IMR-90 (cell line): Measurements from ENCODE around the gene MARK2. TPM values are rescaled to one million over a fixed set of nuclear protein-coding genes. Genes with fewer than 3 reads are reported as not detected.

ENCODE experiments used
- ATAC-seq: fragments of 200-7000 bp; cut with Tn5 transposase; 2 replicates; pipeline ENCODE4 v1.9.1; 2020; ENCODE audit warnings: low read depth, mild to moderate bottlenecking, moderate library complexity
- BruUV-seq: library from RNA; stranded (reverse); fragments of 400-500 nt; replicated peaks from 2 replicates; lab custom pipeline; 2021; lab: Mats Ljungman, UMichigan
- CTCF ChIA-PET: fragments of 300-600 bp; formaldehyde crosslinking; extraction: SDS; loops from one replicate; lab custom pipeline; 2021; ENCODE audit warnings: antibody characterized with exemption; lab: Yijun Ruan, JAX
- POLR2A ChIA-PET: fragments of 300-600 bp; sonication (Branson Sonifier 250); formaldehyde crosslinking; loops from one replicate; lab custom pipeline; 2022; ENCODE audit warnings: antibody characterized with exemption; ENCODE audit not compliant: unreplicated experiment; lab: Charles Lee
- DNase-seq: peaks from one replicate; pipeline ENCODE4 v3.0.0; 2013
- H2AFZ ChIP-seq: replicated peaks from 2 replicates; pipeline ENCODE3; 2013; ENCODE audit warnings: low read length, mild to moderate bottlenecking; ENCODE audit not compliant: poor library complexity
- H2AK5ac ChIP-seq: 2 replicates; pipeline ENCODE4 v1.6.1; 2013; ENCODE audit warnings: low read depth, low read length, inconsistent platforms
- H2AK9ac ChIP-seq: replicated peaks from 2 replicates; pipeline ENCODE3; 2013; ENCODE audit warnings: mild to moderate bottlenecking, low read depth, low read length, moderate library complexity; ENCODE audit not compliant: poor library complexity
- H2BK120ac ChIP-seq: 2 replicates; pipeline ENCODE4 v1.6.1; 2013; ENCODE audit warnings: low read depth, low read length, inconsistent platforms
- H2BK15ac ChIP-seq: 3 replicates; pipeline ENCODE4 v1.6.1; 2013; ENCODE audit warnings: low read depth, low read length, inconsistent platforms
- H2BK20ac ChIP-seq: 2 replicates; pipeline ENCODE4 v1.6.1; 2013; ENCODE audit warnings: low read depth, mild to moderate bottlenecking, inconsistent platforms, low read length, moderate library complexity
- H2BK5ac ChIP-seq: 2 replicates; pipeline ENCODE4 v1.6.1; 2013; ENCODE audit warnings: mild to moderate bottlenecking, low read depth, low read length, inconsistent platforms; ENCODE audit not compliant: poor library complexity, severe bottlenecking
- H3K14ac ChIP-seq: replicated peaks from 2 replicates; pipeline ENCODE4 v1.6.1; 2013; ENCODE audit warnings: low read depth, low read length, inconsistent platforms
- H3K18ac ChIP-seq: 2 replicates; pipeline ENCODE4 v1.6.1; 2013; ENCODE audit warnings: low read depth, low read length, control low read depth
- H3K23ac ChIP-seq: 2 replicates; pipeline ENCODE4 v1.6.1; 2013; ENCODE audit warnings: low read depth, low read length, inconsistent platforms
- H3K27ac ChIP-seq: 2 replicates; pipeline ENCODE4 v1.5.1; 2013; ENCODE audit warnings: mild to moderate bottlenecking, control low read depth, low read length; ENCODE audit not compliant: insufficient read depth
- H3K27me3 ChIP-seq: 2 replicates; pipeline ENCODE4 v1.6.1; 2013; ENCODE audit warnings: low read length; ENCODE audit not compliant: control insufficient read depth, insufficient read depth
- H3K36me3 ChIP-seq: 2 replicates; pipeline ENCODE4 v1.6.1; 2013; ENCODE audit warnings: low read length, mixed read lengths; ENCODE audit not compliant: control insufficient read depth, insufficient read depth
- H3K4ac ChIP-seq: 2 replicates; pipeline ENCODE4 v1.6.1; 2013; ENCODE audit warnings: low read depth, low read length, inconsistent platforms
- H3K4me1 ChIP-seq: 2 replicates; pipeline ENCODE4 v1.6.1; 2013; ENCODE audit warnings: low read length, mixed read lengths; ENCODE audit not compliant: control insufficient read depth, insufficient read depth
- H3K4me2 ChIP-seq: 2 replicates; pipeline ENCODE4 v1.6.1; 2013; ENCODE audit warnings: low read depth, mild to moderate bottlenecking, control low read depth, low read length, moderate library complexity
- H3K4me3 ChIP-seq: 2 replicates; pipeline ENCODE4 v1.5.1; 2013; ENCODE audit warnings: low read depth, mild to moderate bottlenecking, control low read depth, low read length, moderate library complexity; ENCODE audit not compliant: insufficient read depth
- H3K56ac ChIP-seq: 2 replicates; pipeline ENCODE4 v1.6.1; 2013; ENCODE audit warnings: low read length, inconsistent platforms; ENCODE audit not compliant: insufficient read depth; ENCODE audit errors: extremely low read depth
- H3K79me1 ChIP-seq, 2 experiments: 2 replicates each; pipeline ENCODE4 v1.6.1; 2013; ENCODE audit warnings: low read length in 2 of 2, inconsistent platforms in 1 of 2, low read depth in 1 of 2
- H3K9ac ChIP-seq: 2 replicates; pipeline ENCODE4 v1.6.1; 2013; ENCODE audit warnings: low read depth, low read length, control low read depth
- H3K9me1 ChIP-seq: 2 replicates; pipeline ENCODE4 v1.6.1; 2013; ENCODE audit warnings: low read length, inconsistent platforms; ENCODE audit not compliant: insufficient read depth
- H3K9me3 ChIP-seq: 2 replicates; pipeline ENCODE4 v1.6.1; 2013; ENCODE audit warnings: low read length; ENCODE audit not compliant: control insufficient read depth, insufficient read depth
- H4K20me1 ChIP-seq: 2 replicates; pipeline ENCODE4 v1.6.1; 2013; ENCODE audit warnings: low read length, inconsistent platforms; ENCODE audit not compliant: insufficient read depth
- H4K5ac ChIP-seq: 2 replicates; pipeline ENCODE4 v1.6.1; 2013; ENCODE audit warnings: mild to moderate bottlenecking, low read depth, low read length, control low read depth
- H4K8ac ChIP-seq, 2 experiments: 2 replicates each; pipeline ENCODE4 v1.6.1; 2013; ENCODE audit warnings: low read depth in 2 of 2, low read length in 2 of 2, control low read depth in 1 of 2, inconsistent platforms in 1 of 2
- H4K91ac ChIP-seq: 2 replicates; pipeline ENCODE4 v1.6.1; 2013; ENCODE audit warnings: low read depth, low read length, inconsistent platforms; ENCODE audit not compliant: insufficient read depth
- BHLHE40 ChIP-seq: fragments of 150-350 bp; IDR thresholded peaks from 2 replicates; pipeline ENCODE4 v1.6.1; 2016; ENCODE audit warnings: mild to moderate bottlenecking, low read depth, low read length
- CEBPB ChIP-seq: IDR thresholded peaks from 2 replicates; pipeline ENCODE4 v1.6.1; 2012; ENCODE audit warnings: low read depth, low read length, improper control_type of control experiment
- CHD1 ChIP-seq: IDR thresholded peaks from 2 replicates; pipeline ENCODE4 v1.6.1; 2012; ENCODE audit warnings: low read depth, low read length, improper control_type of control experiment
- ELK1 ChIP-seq: fragments of 150-350 bp; IDR thresholded peaks from 2 replicates; pipeline ENCODE4 v1.6.1; 2016; ENCODE audit warnings: low read depth, mild to moderate bottlenecking, low read length, moderate library complexity, borderline replicate concordance
- FOS ChIP-seq: fragments of 150-350 bp; IDR thresholded peaks from 2 replicates; pipeline ENCODE4 v1.6.1; 2016; ENCODE audit warnings: low read depth, low read length
- MAFK ChIP-seq: IDR thresholded peaks from 2 replicates; pipeline ENCODE4 v1.6.1; 2012; ENCODE audit warnings: low read depth, low read length, improper control_type of control experiment
- MAZ ChIP-seq: IDR thresholded peaks from 2 replicates; pipeline ENCODE4 v1.6.1; 2012; ENCODE audit warnings: low read depth, mild to moderate bottlenecking, low read length, improper control_type of control experiment, moderate library complexity, borderline replicate concordance
- MXI1 ChIP-seq: IDR thresholded peaks from 2 replicates; pipeline ENCODE4 v1.6.1; 2012; ENCODE audit warnings: low read depth, mild to moderate bottlenecking, low read length, moderate library complexity, borderline replicate concordance
- NFE2L2 ChIP-seq: fragments of 150-350 bp; IDR thresholded peaks from 2 replicates; pipeline ENCODE4 v1.6.1; 2016; ENCODE audit warnings: low read depth, mild to moderate bottlenecking, low read length
- POLR2A ChIP-seq: IDR thresholded peaks from 2 replicates; pipeline ENCODE4 v1.6.1; 2012; ENCODE audit warnings: mild to moderate bottlenecking, low read depth, low read length
- RAD21 ChIP-seq: IDR thresholded peaks from 2 replicates; pipeline ENCODE4 v1.6.1; 2012; ENCODE audit warnings: low read length, improper control_type of control experiment
- RCOR1 ChIP-seq: IDR thresholded peaks from 2 replicates; pipeline ENCODE4 v1.6.1; 2012; ENCODE audit warnings: mild to moderate bottlenecking, low read length, improper control_type of control experiment; ENCODE audit not compliant: insufficient replicate concordance
- RFX5 ChIP-seq: IDR thresholded peaks from 2 replicates; pipeline ENCODE4 v1.8.0; 2012; ENCODE audit warnings: low read depth, mild to moderate bottlenecking, low read length, moderate library complexity
- SMC3 ChIP-seq: fragments of 150-350 bp; IDR thresholded peaks from 2 replicates; pipeline ENCODE4 v1.6.1; 2016; ENCODE audit warnings: low read depth, mild to moderate bottlenecking, antibody characterized with exemption, low read length, moderate library complexity
- USF2 ChIP-seq: fragments of 150-350 bp; IDR thresholded peaks from 2 replicates; pipeline ENCODE4 v1.6.1; 2017; ENCODE audit warnings: mild to moderate bottlenecking, antibody characterized with exemption, low read length, low read depth
- WGBS, 2 experiments: methylation state at CpG; one replicate each; pipeline versions ENCODE4 v1.1.5 to v1.1.7; 2013; ENCODE audit warnings: missing lambda C conversion rate in 2 of 2; ENCODE audit not compliant: insufficient read length in 1 of 2; ENCODE audit errors: extremely low coverage in 2 of 2; 5-methylcytosine and 5-hydroxymethylcytosine counted together
- dilution Hi-C: fragments of 300-500 bp; cut with HindIII; formaldehyde crosslinking; loops from one replicate; pipeline ENCODE4 v1.14.3; 2018; ENCODE audit warnings: low sequenced_read_pairs; ENCODE audit not compliant: unreplicated experiment
- in situ Hi-C: fragments of 300-500 bp; cut with MboI; formaldehyde crosslinking; loops from 3 replicates; pipeline ENCODE4 v1.14.3; 2019; ENCODE audit warnings: low sequenced_read_pairs, inconsistent platforms, mixed read lengths
- intact Hi-C: fragments of 100-400 bp; cut with micrococcal nuclease; formaldehyde crosslinking; loops from 2 replicates; pipeline ENCODE4 v1.10.0; 2022
- polyA plus RNA-seq, 3 experiments: library from polyadenylated mRNA; depleted of rRNA; stranded (reverse); fragments of >200 nt; gene quantifications; 2 replicates each; pipeline ENCODE4 v1.2.3, GENCODE V29; 2012; ENCODE audit warnings: low replicate concordance in 1 of 3
- total RNA-seq: library from RNA; depleted of rRNA; stranded (reverse); fragments of >200 nt; gene quantifications from 2 replicates; pipeline ENCODE4 v1.2.3, GENCODE V29; 2012
- TF ChIP-seq, protein P1 (sequence below): conservative IDR thresholded peaks from 2 replicates; pipeline ENCODE4 v1.5.1; 2012; ENCODE audit warnings: mild to moderate bottlenecking, low read depth, low read length, improper control_type of control experiment

Gene MARK2
- total and polyA plus RNA-seq, 2 of the 4 experiments (the other 2 are of a cell fraction): 6.6 to 17.3 TPM

- Histone ChIP-seq H2BK5ac (peak overlapping the region; percentile 39), H3K4me3 (no peak overlapping the region), H4K91ac (no peak overlapping the region), H2AK5ac (no peak overlapping the region), H3K27me3 (no peaks in the 10 kb centered on the region), H2AFZ (no peak overlapping the region), H3K9me3 (no peaks in the 10 kb centered on the region), H3K4ac (no peak overlapping the region), H4K8ac (no peak overlapping the region), H3K27ac (peak overlapping the region; percentile 15; the same call in 1 of the 2 replicates), H3K4me1 (peaks cover 15% of the 10 kb centered on the region), H3K56ac (no peak overlapping the region), H3K36me3 (peaks cover 3% of the 10 kb centered on the region; the same call in 1 of the 2 replicates), H3K23ac (no peak overlapping the region), H4K20me1 (peaks cover 76% of the 10 kb centered on the region), H2BK120ac (no peak overlapping the region), H4K5ac (no peak overlapping the region), H3K9me1 (peaks cover 36% of the 10 kb centered on the region), H3K18ac (no peak overlapping the region), H2BK15ac (no peak overlapping the region), H3K14ac (no peak overlapping the region), H2AK9ac (no peak overlapping the region), H3K9ac (no peak overlapping the region), H2BK20ac (no peak overlapping the region), H3K79me1 (peaks cover 21 to 81% of the 10 kb centered on the region in 2 experiments), H3K4me2 (no peak overlapping the region)
- intact Hi-C loops: loop anchor here (1.0 kb wide), 1 partner anchor 27 kb away; no protein-coding TSS in a partner anchor
- in situ Hi-C loops: no loop called here
- CTCF ChIA-PET: interaction anchor here (0.6 kb wide), 1 partner anchor 89 kb away, joined by 3 read pairs; no protein-coding TSS in a partner anchor
- WGBS, 2 experiments: 57% methylated on average over 1 of the region's 2 CpGs; no CpG with 5 or more reads in 1 of the 2 experiments
- dilution Hi-C loops: no loop called here
- TF ChIP-seq, protein P1, sequence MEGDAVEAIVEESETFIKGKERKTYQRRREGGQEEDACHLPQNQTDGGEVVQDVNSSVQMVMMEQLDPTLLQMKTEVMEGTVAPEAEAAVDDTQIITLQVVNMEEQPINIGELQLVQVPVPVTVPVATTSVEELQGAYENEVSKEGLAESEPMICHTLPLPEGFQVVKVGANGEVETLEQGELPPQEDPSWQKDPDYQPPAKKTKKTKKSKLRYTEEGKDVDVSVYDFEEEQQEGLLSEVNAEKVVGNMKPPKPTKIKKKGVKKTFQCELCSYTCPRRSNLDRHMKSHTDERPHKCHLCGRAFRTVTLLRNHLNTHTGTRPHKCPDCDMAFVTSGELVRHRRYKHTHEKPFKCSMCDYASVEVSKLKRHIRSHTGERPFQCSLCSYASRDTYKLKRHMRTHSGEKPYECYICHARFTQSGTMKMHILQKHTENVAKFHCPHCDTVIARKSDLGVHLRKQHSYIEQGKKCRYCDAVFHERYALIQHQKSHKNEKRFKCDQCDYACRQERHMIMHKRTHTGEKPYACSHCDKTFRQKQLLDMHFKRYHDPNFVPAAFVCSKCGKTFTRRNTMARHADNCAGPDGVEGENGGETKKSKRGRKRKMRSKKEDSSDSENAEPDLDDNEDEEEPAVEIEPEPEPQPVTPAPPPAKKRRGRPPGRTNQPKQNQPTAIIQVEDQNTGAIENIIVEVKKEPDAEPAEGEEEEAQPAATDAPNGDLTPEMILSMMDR: no peak
- TF ChIP-seq USF2: no peak
- no peak for TF ChIP-seq MAZ
- TF ChIP-seq SMC3: no peak
- no peak for TF ChIP-seq RFX5
- TF ChIP-seq MAFK: no peak
- peak; percentile 66 for TF ChIP-seq FOS
- no peak for TF ChIP-seq MXI1
- TF ChIP-seq CHD1: no peak
- no peak for TF ChIP-seq BHLHE40
- TF ChIP-seq POLR2A: no peak
- TF ChIP-seq NFE2L2: no peak
- TF ChIP-seq RAD21: peak; percentile 13; the same call in 1 of the 2 replicates
- TF ChIP-seq ELK1: no peak
- peak; percentile 28; the same call in 1 of the 2 replicates for TF ChIP-seq CEBPB
- no peak for TF ChIP-seq RCOR1
- no TSS peak for BruUV-seq
- POLR2A ChIA-PET: interaction anchor here (0.7 kb wide), 1 partner anchor 27 kb away, joined by 3 read pairs; no protein-coding TSS in a partner anchor
- ATAC-seq: peak; percentile 83
- peak; percentile 91 for DNase-seq
Observed at GRCh38 chr11:63845303-63845702, 6.4 kb downstream of the MARK2 start.
